Activated CD4-positive, alpha-beta memory T cell treated with anti-CD3 and anti-CD28 coated beads, Interleukin-2, amount 10 ng/mL, durations not matched to agents 7 days and 5 days (primary cell): ENCODE measurements around the gene LGI2. TPM values are rescaled to one million over a fixed set of nuclear protein-coding genes. Genes with fewer than 3 reads are reported as not detected.

ENCODE experiments used
- CTCF ChIA-PET: fragments of 350-600 bp; sonication (Branson Sonifier 250); formaldehyde crosslinking; loops from one replicate; lab custom pipeline; 2021; ENCODE audit warnings: antibody characterized with exemption, inconsistent platforms; lab: Charles Lee
- POLR2A ChIA-PET: fragments of 350-600 bp; sonication (Branson Sonifier 250); formaldehyde crosslinking; loops from one replicate; lab custom pipeline; 2021; ENCODE audit warnings: antibody characterized with exemption; lab: Charles Lee
- DNase-seq: peaks from one replicate; pipeline ENCODE4 v3.0.0-alpha.2; 2020
- H3K27ac Mint-ChIP-seq: one replicate; pipeline ENCODE4 v1.8.0; 2021; ENCODE audit warnings: mild to moderate bottlenecking, mixed read lengths
- H3K27me3 Mint-ChIP-seq: one replicate; pipeline ENCODE4 v1.8.0; 2021; ENCODE audit warnings: mixed read lengths
- H3K36me3 Mint-ChIP-seq: one replicate; pipeline ENCODE4 v1.8.0; 2021; ENCODE audit warnings: low read depth, mixed read lengths
- H3K4me1 Mint-ChIP-seq: one replicate; pipeline ENCODE4 v1.8.0; 2021; ENCODE audit warnings: mixed read lengths
- H3K4me3 Mint-ChIP-seq: one replicate; pipeline ENCODE4 v1.8.0; 2021; ENCODE audit warnings: mild to moderate bottlenecking, mixed read lengths
- H3K9me3 Mint-ChIP-seq: one replicate; pipeline ENCODE4 v1.8.0; 2021; ENCODE audit warnings: mixed read lengths
- total RNA-seq, 2 experiments: library from RNA; stranded (reverse); gene quantifications; one replicate each; pipeline ENCODE4 v1.2.3, GENCODE V29; 2021

LGI2 gene
- total RNA-seq, 2 experiments from 2014 or later = not detected

DNA sequence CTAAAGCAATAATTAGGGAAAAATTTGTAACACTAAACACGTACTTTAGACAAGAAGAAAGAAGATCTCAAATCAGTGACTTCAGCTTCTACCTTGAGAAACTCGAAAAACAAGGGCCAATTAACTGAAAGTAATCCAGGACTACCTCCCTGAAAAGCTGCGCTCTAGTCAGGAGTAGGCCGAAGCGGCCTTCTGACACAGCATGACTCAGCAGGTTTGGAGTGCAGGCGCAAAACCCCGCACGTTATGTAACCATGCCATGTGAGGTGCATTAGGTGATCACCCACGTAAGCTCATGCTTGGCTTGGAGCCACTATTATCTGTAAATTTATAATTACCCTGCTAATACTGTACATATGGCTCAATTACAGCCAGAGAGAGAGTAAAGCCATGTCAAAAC lies 65.1 kb downstream of the LGI2 start:
- H3K36me3 Mint-ChIP-seq = no peaks in the 10 kb centered on the region
- no peak for DNase-seq
- H3K27me3 Mint-ChIP-seq = no peaks in the 10 kb centered on the region
- H3K27ac Mint-ChIP-seq = no peak overlapping the region
- CTCF ChIA-PET = no interaction called here
- H3K4me3 Mint-ChIP-seq = no peak overlapping the region
- peaks cover 10% of the 10 kb centered on the region for H3K9me3 Mint-ChIP-seq
- POLR2A ChIA-PET = no interaction called here
- H3K4me1 Mint-ChIP-seq = no peaks in the 10 kb centered on the region

DNA sequence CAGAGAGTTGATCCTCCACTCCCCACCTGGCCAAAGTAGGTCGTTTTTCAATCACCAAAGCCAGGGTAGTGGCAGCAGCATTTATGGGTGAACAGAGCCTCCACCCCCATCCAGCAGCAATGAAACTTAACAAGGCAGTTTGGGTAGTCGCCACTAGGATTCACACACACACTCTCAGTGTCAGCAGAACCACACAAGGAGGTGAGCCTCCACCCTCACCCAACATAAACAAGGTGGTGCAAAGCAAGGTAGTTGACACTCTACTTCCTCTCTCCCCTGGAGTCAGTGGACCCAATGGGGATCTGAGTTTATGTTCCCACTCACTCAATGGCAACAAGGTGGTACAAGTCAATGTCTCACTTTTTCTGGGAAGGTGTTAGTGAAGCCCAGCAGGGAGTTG lies 67.5 kb downstream of the LGI2 start:
- no peaks in the 10 kb centered on the region for H3K27me3 Mint-ChIP-seq
- H3K27ac Mint-ChIP-seq = no peak overlapping the region
- no peak for DNase-seq
- H3K9me3 Mint-ChIP-seq = peaks cover 10% of the 10 kb centered on the region
- no peaks in the 10 kb centered on the region for H3K4me1 Mint-ChIP-seq
- H3K36me3 Mint-ChIP-seq = no peaks in the 10 kb centered on the region
- CTCF ChIA-PET = no interaction called here
- POLR2A ChIA-PET = no interaction called here
- no peak overlapping the region for H3K4me3 Mint-ChIP-seq

DNA sequence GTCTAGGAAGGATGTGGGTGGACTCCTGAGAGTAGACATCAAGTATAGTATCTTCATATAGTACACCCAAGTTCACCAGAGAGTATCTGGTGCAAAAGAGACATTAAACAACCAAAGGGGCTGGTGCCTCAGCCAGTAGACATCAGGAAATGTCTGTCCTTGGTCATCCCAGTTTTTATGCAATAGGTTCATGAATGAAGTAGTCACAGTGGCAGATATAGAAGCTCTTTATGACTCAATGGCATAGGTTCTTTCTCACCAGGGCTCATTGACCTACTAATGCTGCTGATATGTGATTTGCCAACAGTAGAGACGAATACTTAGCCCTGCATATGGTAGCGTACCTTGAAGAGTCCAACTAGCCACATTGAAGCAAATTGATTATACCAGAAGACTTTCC lies 72.9 kb downstream of the LGI2 start:
- CTCF ChIA-PET = no interaction called here
- H3K36me3 Mint-ChIP-seq = no peaks in the 10 kb centered on the region
- DNase-seq = no peak
- POLR2A ChIA-PET = no interaction called here
- H3K4me1 Mint-ChIP-seq = no peaks in the 10 kb centered on the region
- no peak overlapping the region for H3K27ac Mint-ChIP-seq
- no peaks in the 10 kb centered on the region for H3K27me3 Mint-ChIP-seq
- H3K9me3 Mint-ChIP-seq = no peaks in the 10 kb centered on the region
- H3K4me3 Mint-ChIP-seq = no peak overlapping the region

DNA sequence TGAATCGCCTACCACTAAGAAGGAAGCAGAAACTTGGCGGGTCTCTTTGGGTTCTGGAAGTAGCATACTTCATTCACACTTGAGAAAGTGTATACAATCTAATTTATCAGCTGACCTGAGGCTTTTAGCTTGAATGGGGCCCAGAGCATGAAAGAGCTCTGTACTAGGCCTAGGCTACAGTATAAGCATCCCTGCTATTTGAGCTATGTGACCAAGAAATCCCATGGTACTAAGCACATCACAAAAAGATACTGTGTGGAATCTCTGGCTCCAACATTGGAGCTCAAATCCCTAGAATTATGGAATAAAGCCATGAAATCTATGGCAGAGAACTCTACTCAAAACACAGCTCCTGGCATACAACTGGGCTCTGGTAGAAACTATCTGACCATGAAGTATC lies 74.0 kb downstream of the LGI2 start:
- no peak overlapping the region for H3K4me3 Mint-ChIP-seq
- H3K4me1 Mint-ChIP-seq = no peaks in the 10 kb centered on the region
- peaks cover 1% of the 10 kb centered on the region for H3K27me3 Mint-ChIP-seq
- H3K9me3 Mint-ChIP-seq = no peaks in the 10 kb centered on the region
- DNase-seq = no peak
- no peaks in the 10 kb centered on the region for H3K36me3 Mint-ChIP-seq
- H3K27ac Mint-ChIP-seq = no peak overlapping the region
- ChIA-PET CTCF (interaction anchor here (1.3 kb wide), 1 partner anchor 24 kb away, joined by 5 read pairs; no protein-coding TSS in a partner anchor), POLR2A (no interaction called here)

DNA sequence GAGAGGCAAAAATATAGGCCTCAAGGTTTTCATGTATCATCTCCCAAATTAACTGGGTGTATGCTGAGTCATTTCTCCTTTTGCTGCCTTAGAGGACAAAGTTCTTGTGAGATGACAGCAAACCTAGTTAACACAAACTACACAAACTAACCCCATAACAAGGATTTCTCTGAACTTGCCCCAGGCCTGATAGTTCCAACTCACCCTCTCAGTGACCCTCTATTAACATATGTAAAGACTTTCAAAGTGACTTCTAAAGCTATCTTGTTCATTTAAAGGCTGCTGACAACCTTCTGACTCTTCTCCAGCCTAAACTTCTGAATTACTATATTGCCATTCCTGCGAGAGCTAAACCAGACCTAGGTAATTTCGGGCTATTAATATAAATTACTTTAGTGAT lies 74.7 kb downstream of the LGI2 start:
- H3K4me1 Mint-ChIP-seq = no peaks in the 10 kb centered on the region
- CTCF ChIA-PET = no interaction called here

DNA sequence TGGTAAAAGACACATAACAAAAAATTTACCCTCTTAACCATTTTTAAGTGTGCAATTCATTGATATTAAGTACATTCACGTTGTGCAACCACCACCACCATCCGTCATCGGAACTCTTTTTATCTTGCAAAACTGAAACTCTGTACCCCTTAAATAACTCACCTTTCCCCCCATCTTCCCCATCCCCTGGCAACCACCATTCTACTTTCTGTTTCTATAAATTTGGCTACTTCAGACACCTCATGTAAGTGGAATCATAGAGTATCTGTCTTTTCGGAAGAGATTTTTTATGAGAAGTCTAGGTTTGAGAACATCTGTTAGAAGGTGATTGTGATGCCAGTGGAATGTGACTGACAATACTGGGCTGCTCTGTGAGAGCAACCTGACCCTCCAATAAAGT lies 78.1 kb downstream of the LGI2 start:
- no peaks in the 10 kb centered on the region for H3K4me1 Mint-ChIP-seq
- ChIA-PET POLR2A (interaction anchor here (0.6 kb wide), 1 partner anchor 538 kb away, joined by 3 read pairs; no protein-coding TSS in a partner anchor), CTCF (no interaction called here)
- no peaks in the 10 kb centered on the region for H3K36me3 Mint-ChIP-seq
- no peaks in the 10 kb centered on the region for H3K9me3 Mint-ChIP-seq
- peaks cover 1% of the 10 kb centered on the region for H3K27me3 Mint-ChIP-seq
- no peak for DNase-seq
- H3K27ac Mint-ChIP-seq = no peak overlapping the region
- H3K4me3 Mint-ChIP-seq = no peak overlapping the region

More for the DNA sequence above, 74.7 kb downstream of the LGI2 start:
- no peak overlapping the region for H3K4me3 Mint-ChIP-seq
- H3K36me3 Mint-ChIP-seq = no peaks in the 10 kb centered on the region
- H3K27ac Mint-ChIP-seq = no peak overlapping the region
- peaks cover 1% of the 10 kb centered on the region for H3K27me3 Mint-ChIP-seq
- POLR2A ChIA-PET = no interaction called here
- DNase-seq = no peak
- H3K9me3 Mint-ChIP-seq = no peaks in the 10 kb centered on the region

DNA sequence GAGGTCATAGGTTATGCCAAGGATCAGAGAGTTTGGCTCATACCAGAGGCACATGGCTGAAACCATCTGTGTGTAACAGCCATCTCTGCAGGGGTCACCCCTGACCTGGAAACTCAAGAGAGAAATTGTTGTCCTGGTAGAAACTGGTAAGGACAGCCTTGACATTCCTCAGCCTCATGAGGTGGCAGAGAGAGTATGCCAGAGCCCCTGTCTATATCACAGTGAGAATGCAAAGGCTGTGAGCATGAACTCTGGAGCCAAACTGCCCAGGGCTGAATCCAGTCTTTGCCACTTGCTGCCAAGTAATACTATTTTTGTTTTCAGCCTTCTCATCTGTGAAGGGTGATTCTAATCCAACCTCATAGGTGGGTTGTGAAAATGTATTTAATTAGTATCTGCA lies 80.8 kb downstream of the LGI2 start:
- no peaks in the 10 kb centered on the region for H3K4me1 Mint-ChIP-seq
- H3K9me3 Mint-ChIP-seq = peaks cover 4% of the 10 kb centered on the region
- no peak overlapping the region for H3K27ac Mint-ChIP-seq
- H3K36me3 Mint-ChIP-seq = no peaks in the 10 kb centered on the region
- no peak for DNase-seq
- no peak overlapping the region for H3K4me3 Mint-ChIP-seq
- CTCF ChIA-PET = no interaction called here
- peaks cover 1% of the 10 kb centered on the region for H3K27me3 Mint-ChIP-seq
- POLR2A ChIA-PET = no interaction called here

Other genes starting within 250 kb of the LGI2 start
- gene SOD3, start 235.4 kb downstream of the LGI2 start, total RNA-seq = not detected
- gene CCDC149, start 117.9 kb downstream of the LGI2 start, total RNA-seq = not detected
- gene SEPSECS, start 129.5 kb upstream of the LGI2 start, total RNA-seq = 10 to 100 TPM; 15.1 to 15.2 TPM
- gene PI4K2B, start 203.1 kb upstream of the LGI2 start, total RNA-seq = 10 to 100 TPM; 49.2 to 49.5 TPM